Gastrocnemius medialis (tissue), 4 donors: ENCODE data around the gene AAMDC. TPM values are rescaled to one million over a fixed set of nuclear protein-coding genes. Genes with fewer than 3 reads are reported as not detected.
"Not testable (repeated sequence)": the region's sequence is repeated elsewhere in the genome, so short reads cannot be mapped to it uniquely, and the experiment has no call there.

Experiments
- ATAC-seq, 2 donors: fragments of 150-250 bp; one replicate each; pipeline ENCODE4 v1.9.1; 2016
- DNase-seq, 2 donors: peaks; one replicate each; pipeline ENCODE4 v3.0.0-alpha.2; 2019
- H3K27ac ChIP-seq, 4 donors: fragments of 200-600 bp; sonication (generic); 1 replicate in 1 of 4; 2 replicates in 3 of 4; pipeline ENCODE4 v1.5.1; 2016 to 2018; ENCODE audit warnings: mild to moderate bottlenecking in 2 of 4, moderate library complexity in 1 of 4
- H3K27me3 ChIP-seq, 3 donors: fragments of 200-600 bp; sonication (generic) in 2 of 3; 1 replicate in 1 of 3; 2 replicates in 2 of 3; pipeline versions ENCODE4 v1.5.1 to v1.6.0; 2016 to 2019; ENCODE audit warnings: mild to moderate bottlenecking in 1 of 3, moderate library complexity in 1 of 3
- H3K36me3 ChIP-seq, 2 donors: fragments of 200-600 bp; sonication (generic) in 1 of 2; one replicate each; pipeline ENCODE4 v1.5.1; 2017 to 2018
- H3K4me1 ChIP-seq, 2 donors: fragments of 200-600 bp; sonication (generic) in 1 of 2; one replicate each; pipeline ENCODE4 v1.5.1; 2016 to 2017; ENCODE audit warnings: mild to moderate bottlenecking in 2 of 2
- H3K4me3 ChIP-seq, 4 donors: fragments of 200-600 bp; sonication (generic) in 3 of 4; 1 replicate in 1 of 4; 2 replicates in 3 of 4; pipeline ENCODE4 v1.5.1; 2016 to 2019; ENCODE audit warnings: mild to moderate bottlenecking in 2 of 4
- H3K9me3 ChIP-seq, 3 donors: fragments of 200-600 bp; sonication (generic) in 2 of 3; 1 replicate in 1 of 3; 2 replicates in 2 of 3; pipeline ENCODE4 v1.5.1; 2016 to 2019
- POLR2A ChIP-seq, 2 donors: fragments of 450-650 bp; IDR thresholded peaks; one replicate each; pipeline ENCODE4 v1.6.1; 2017; ENCODE audit warnings: antibody characterized with exemption in 2 of 2, mild to moderate bottlenecking in 2 of 2, moderate library complexity in 2 of 2
- in situ Hi-C, 4 donors: fragments of 200-750 bp; cut with MboI; loops; one replicate each; pipeline versions ENCODE4 v1.15.0 to v1.8.0; 2017; ENCODE audit warnings: low sequenced_read_pairs in 4 of 4
- intact Hi-C: fragments of 100-400 bp; cut with DNase I; formaldehyde crosslinking; loops from one replicate; pipeline ENCODE4 v1.15.1; 2023; ENCODE audit warnings: low total_unique reads
- total RNA-seq, 4 donors: library from RNA; depleted of rRNA; stranded (reverse); fragments of >200 nt; gene quantifications; one replicate each; pipeline versions ENCODE4 v1.1.0 to v1.2.3, GENCODE V29; 2016
- TF ChIP-seq, protein P1 (sequence below), 5 experiments: fragments of 450-650 bp in 3 of 5; fragments of 200-600 bp in 2 of 5; sonication (generic) in 2 of 5; IDR thresholded peaks in 4 of 5; conservative IDR thresholded peaks in 1 of 5; 1 replicate in 4 of 5; 2 replicates in 1 of 5; pipeline ENCODE4 v1.5.1; 2016 to 2019; ENCODE audit warnings: antibody characterized with exemption in 5 of 5, mild to moderate bottlenecking in 3 of 5, moderate library complexity in 3 of 5

The AAMDC gene
- total RNA-seq, 4 donors from 2014 or later = 32.4 to 70.3 (median 48.3) TPM

- no peak overlapping the region for H3K27ac ChIP-seq
- no peak for DNase-seq
- H3K4me3 ChIP-seq = no peak overlapping the region
- TF ChIP-seq, protein P1, sequence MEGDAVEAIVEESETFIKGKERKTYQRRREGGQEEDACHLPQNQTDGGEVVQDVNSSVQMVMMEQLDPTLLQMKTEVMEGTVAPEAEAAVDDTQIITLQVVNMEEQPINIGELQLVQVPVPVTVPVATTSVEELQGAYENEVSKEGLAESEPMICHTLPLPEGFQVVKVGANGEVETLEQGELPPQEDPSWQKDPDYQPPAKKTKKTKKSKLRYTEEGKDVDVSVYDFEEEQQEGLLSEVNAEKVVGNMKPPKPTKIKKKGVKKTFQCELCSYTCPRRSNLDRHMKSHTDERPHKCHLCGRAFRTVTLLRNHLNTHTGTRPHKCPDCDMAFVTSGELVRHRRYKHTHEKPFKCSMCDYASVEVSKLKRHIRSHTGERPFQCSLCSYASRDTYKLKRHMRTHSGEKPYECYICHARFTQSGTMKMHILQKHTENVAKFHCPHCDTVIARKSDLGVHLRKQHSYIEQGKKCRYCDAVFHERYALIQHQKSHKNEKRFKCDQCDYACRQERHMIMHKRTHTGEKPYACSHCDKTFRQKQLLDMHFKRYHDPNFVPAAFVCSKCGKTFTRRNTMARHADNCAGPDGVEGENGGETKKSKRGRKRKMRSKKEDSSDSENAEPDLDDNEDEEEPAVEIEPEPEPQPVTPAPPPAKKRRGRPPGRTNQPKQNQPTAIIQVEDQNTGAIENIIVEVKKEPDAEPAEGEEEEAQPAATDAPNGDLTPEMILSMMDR (IDR thresholded peaks at IDR 0.05 in 4 of 5, conservative IDR thresholded peaks at IDR 0.05 in 1 of 5) = no peak
- in situ Hi-C loops (no loop called here), intact Hi-C loops (no loop called here)
- H3K9me3 ChIP-seq = no peaks in the 10 kb centered on the region
- H3K4me1 ChIP-seq = no peaks in the 10 kb centered on the region
- no peak for ATAC-seq
- H3K27me3 ChIP-seq = no peaks in the 10 kb centered on the region
- H3K36me3 ChIP-seq = no peaks in the 10 kb centered on the region
Measured at GRCh38 chr11:77833302-77833701, 12.4 kb downstream of the AAMDC start.

DNA sequence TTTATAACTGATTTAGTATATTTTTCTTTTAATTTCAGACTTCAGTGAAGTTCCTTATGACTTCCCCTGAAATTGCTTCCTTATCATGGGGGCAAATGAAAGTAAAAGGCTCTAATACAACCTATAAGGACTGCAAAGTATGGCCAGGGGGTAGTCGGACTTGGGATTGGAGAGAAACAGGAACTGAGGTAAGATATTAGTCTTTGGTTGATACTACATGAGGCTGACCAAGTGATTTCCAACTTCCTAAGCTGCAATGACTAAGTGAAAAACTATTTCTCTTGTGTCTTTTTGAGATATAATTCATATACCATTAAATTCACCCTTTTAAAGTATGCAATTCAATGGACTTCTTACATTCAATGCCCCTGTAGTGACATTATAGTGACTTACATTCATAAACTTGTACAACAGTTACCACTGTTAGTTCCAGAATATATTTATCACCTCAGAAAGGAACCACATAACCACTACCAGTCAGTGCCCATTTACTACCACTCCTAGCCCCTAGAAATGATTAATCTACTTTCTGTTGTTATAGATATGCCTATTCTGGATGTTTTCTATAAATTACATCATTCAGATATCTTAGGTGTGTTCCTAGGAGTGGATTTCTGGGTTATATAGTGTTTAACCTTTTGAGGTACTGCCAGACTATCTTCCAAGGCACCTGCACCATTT is 21.6 kb downstream of the AAMDC start:
- Histone ChIP-seq H3K4me1 (no peaks in the 10 kb centered on the region), H3K36me3 (peaks cover 0 to 54% of the 10 kb centered on the region in 2 donors), H3K4me3 (no peak overlapping the region), H3K27ac (no peak overlapping the region), H3K27me3 (no peaks in the 10 kb centered on the region), H3K9me3 (no peaks in the 10 kb centered on the region)
- no peak for TF ChIP-seq POLR2A (IDR thresholded peaks at IDR 0.05)
- TF ChIP-seq, protein P1 (IDR thresholded peaks at IDR 0.05 in 4 of 5, conservative IDR thresholded peaks at IDR 0.05 in 1 of 5) = no peak
- intact Hi-C loops = no loop called here
- in situ Hi-C loops = no loop called here
- no peak for DNase-seq
- ATAC-seq = no peak

- H3K9me3 ChIP-seq, H3K27ac ChIP-seq, in situ Hi-C loops, intact Hi-C loops, H3K4me1 ChIP-seq, H3K27me3 ChIP-seq, ATAC-seq, DNase-seq, H3K4me3 ChIP-seq: not testable (repeated sequence)
- peaks cover 0 to 63% of the 10 kb centered on the region in 2 donors for H3K36me3 ChIP-seq
Measured at GRCh38 chr11:77843700-77844099, 22.8 kb downstream of the AAMDC start.

GRCh38 chr11:77851503-77851902 is 30.6 kb downstream of the AAMDC start:
- no peak for DNase-seq
- peaks cover 0 to 56% of the 10 kb centered on the region in 2 donors for H3K36me3 ChIP-seq
- no peaks in the 10 kb centered on the region for H3K9me3 ChIP-seq
- in situ Hi-C loops = no loop called here
- H3K27ac ChIP-seq = peak overlapping the region in 1 of 4 donors; percentile 15
- no peaks in the 10 kb centered on the region for H3K4me1 ChIP-seq
- ATAC-seq = no peak
- TF ChIP-seq POLR2A (IDR thresholded peaks at IDR 0.05) = no peak
- TF ChIP-seq, protein P1 (IDR thresholded peaks at IDR 0.05 in 4 of 5, conservative IDR thresholded peaks at IDR 0.05 in 1 of 5) = no peak
- H3K4me3 ChIP-seq = no peak overlapping the region
- intact Hi-C loops = no loop called here
- H3K27me3 ChIP-seq = no peaks in the 10 kb centered on the region

- no peak overlapping the region for H3K4me3 ChIP-seq
- H3K36me3 ChIP-seq = peaks cover 0 to 48% of the 10 kb centered on the region in 2 donors
- TF ChIP-seq POLR2A (IDR thresholded peaks at IDR 0.05) = no peak
- TF ChIP-seq, protein P1 (IDR thresholded peaks at IDR 0.05 in 4 of 5, conservative IDR thresholded peaks at IDR 0.05 in 1 of 5) = no peak
- intact Hi-C loops = no loop called here
- DNase-seq (no peak), ATAC-seq (no peak)
- in situ Hi-C loops = no loop called here
- H3K4me1 ChIP-seq = peaks cover 13 to 17% of the 10 kb centered on the region in 2 donors
- no peaks in the 10 kb centered on the region for H3K9me3 ChIP-seq
- no peaks in the 10 kb centered on the region for H3K27me3 ChIP-seq
- no peak overlapping the region for H3K27ac ChIP-seq
Measured at GRCh38 chr11:77854838-77855237, 33.9 kb downstream of the AAMDC start.

DNA sequence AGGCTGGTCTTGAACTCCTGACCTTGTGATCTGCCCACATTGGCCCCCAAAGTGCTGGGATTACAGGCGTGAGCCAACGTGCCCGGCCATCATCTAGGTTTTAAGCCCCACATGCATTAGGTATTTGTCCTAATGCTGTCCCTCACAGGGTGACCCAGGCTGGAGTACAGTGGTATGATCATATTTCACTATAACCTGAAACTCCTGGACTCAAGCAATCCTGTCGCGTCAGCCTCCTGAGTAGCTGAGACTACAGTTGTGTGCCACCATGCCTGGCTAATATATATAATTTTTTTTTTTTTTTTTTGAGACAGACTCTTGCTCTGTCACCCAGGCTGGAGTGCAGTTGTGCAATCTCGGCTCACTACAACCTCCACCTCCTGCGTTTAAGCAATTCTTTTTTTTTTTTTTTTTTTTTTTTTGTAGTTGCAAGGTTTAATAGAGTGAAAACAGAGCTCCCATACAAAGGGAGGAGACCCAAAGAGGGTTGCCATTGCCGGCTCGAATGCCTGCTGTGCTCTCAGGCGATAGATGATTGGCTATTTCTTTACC is 37.0 kb downstream of the AAMDC start:
- in situ Hi-C loops, H3K27me3 ChIP-seq, intact Hi-C loops, H3K4me3 ChIP-seq, H3K9me3 ChIP-seq: not testable (repeated sequence)
- H3K4me1 ChIP-seq = peaks cover 28 to 43% of the 10 kb centered on the region in 2 donors
- H3K36me3 ChIP-seq = peaks cover 0 to 42% of the 10 kb centered on the region in 2 donors
- DNase-seq (peak; percentile 29 to 70), ATAC-seq (peak; percentile 93 to 100)
- H3K27ac ChIP-seq = peak overlapping the region; percentile 29 to 82 (median 44)

DNA sequence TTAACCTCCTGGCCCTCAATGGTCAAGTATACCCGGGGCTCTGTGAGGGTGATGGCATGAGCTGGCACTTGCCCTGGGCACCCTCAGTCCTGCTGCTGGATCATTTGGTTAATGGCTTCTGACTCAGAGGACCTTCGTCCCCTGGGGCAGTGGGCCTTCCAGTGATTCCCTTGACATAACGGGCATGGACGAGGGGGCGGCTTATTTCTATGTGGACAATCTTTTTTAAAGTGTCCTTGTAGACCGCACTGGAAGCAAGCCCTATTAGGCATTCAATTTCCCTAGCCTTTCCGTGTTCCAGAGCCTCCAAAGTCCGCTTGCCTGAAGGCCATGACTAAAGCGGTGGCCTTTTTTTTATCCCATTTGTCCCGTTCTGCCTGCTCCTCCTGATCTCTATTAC is 40.5 kb downstream of the AAMDC start:
- H3K36me3 ChIP-seq, ATAC-seq, intact Hi-C loops: not testable (repeated sequence)

More for the DNA sequence above, 40.5 kb downstream of the AAMDC start:
- H3K4me3 ChIP-seq, H3K9me3 ChIP-seq, H3K27me3 ChIP-seq, DNase-seq, in situ Hi-C loops: not testable (repeated sequence)
- H3K4me1 ChIP-seq = peaks cover 30 to 43% of the 10 kb centered on the region in 2 donors
- peak overlapping the region; percentile 25 to 82 (median 34) for H3K27ac ChIP-seq
